Skin of body (tissue), 2 donors: ENCODE results near the gene PADI1. TPM values are rescaled to one million over a fixed set of nuclear protein-coding genes. Genes with fewer than 3 reads are reported as not detected.
A peak's percentile ranks its signal among the peaks of the same experiment; 100 is the strongest.

Experiments
- DNase-seq: peaks from one replicate; lab custom pipeline; 2025; lab: John Stamatoyannopoulos, UW
- total RNA-seq: library from RNA; depleted of rRNA; stranded (reverse); fragments of >200 nt; gene quantifications from one replicate; pipeline ENCODE4 v1.2.3, GENCODE V29; 2014

Gene PADI1
- total RNA-seq, 1 donor from 2014 or later, result 11.7 TPM

- no peak for DNase-seq
These were observed 66.2 kb downstream of the PADI1 start for GRCh38 chr1:17270891-17271765.

GRCh38 chr1:17272066-17272465, 67.1 kb downstream of the PADI1 start:
- no peak for DNase-seq

GRCh38 chr1:17272646-17273045, 67.7 kb downstream of the PADI1 start:
- DNase-seq, result no peak

GRCh38 chr1:17273096-17273495, 68.2 kb downstream of the PADI1 start:
- DNase-seq, result no peak

- DNase-seq, result no peak
These were observed 69.5 kb downstream of the PADI1 start for GRCh38 chr1:17274186-17275170.

DNA sequence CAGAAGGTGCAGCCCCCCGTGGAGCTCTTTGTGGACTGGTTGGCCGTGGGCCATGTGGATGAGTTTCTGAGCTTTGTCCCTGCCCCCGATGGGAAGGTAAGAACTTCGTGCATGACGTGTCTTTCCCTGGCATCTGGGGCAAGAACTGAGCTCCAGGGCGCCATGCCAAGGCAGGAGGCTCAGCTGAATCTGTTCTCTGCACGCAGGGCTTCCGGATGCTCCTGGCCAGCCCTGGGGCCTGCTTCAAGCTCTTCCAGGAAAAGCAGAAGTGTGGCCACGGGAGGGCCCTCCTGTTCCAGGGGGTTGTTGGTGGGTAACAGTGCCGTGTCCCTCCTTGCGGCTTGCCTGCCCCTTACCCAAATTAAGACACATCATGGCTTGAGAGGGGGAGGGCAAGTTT, 71.6 kb downstream of the PADI1 start:
- DNase-seq, result no peak

DNA sequence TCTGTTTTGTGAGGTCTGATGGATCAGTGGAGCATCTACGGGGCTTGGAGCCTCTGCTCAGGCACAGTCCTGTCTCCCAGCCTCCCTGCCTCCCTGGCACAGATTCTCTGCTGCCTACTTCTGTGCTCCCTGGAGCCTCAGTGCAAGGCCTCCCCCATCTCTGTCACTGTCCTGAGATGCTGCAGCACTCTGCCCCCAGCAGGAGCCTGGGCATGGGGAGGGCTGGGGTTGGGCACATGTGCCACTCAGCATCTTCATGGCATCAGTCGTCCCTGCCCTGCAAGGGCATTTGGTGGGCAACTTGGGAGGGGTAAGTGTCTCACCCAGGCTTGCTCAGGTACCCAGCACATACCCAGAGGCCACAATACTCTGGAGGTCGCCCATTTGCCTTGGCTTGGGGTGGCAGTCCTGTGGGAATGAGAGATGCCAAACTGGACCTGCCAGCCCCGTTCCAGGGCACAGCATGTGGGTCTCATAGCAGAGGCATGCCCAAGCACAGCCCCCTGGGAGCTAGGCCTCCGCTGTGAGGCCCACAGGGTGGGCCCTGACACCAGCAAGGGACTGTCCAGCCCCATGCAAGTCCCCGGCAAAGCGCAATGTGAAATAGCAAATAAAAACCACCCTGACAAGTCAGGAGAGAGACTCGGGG, 72.7 kb downstream of the PADI1 start:
- no peak for DNase-seq

DNA sequence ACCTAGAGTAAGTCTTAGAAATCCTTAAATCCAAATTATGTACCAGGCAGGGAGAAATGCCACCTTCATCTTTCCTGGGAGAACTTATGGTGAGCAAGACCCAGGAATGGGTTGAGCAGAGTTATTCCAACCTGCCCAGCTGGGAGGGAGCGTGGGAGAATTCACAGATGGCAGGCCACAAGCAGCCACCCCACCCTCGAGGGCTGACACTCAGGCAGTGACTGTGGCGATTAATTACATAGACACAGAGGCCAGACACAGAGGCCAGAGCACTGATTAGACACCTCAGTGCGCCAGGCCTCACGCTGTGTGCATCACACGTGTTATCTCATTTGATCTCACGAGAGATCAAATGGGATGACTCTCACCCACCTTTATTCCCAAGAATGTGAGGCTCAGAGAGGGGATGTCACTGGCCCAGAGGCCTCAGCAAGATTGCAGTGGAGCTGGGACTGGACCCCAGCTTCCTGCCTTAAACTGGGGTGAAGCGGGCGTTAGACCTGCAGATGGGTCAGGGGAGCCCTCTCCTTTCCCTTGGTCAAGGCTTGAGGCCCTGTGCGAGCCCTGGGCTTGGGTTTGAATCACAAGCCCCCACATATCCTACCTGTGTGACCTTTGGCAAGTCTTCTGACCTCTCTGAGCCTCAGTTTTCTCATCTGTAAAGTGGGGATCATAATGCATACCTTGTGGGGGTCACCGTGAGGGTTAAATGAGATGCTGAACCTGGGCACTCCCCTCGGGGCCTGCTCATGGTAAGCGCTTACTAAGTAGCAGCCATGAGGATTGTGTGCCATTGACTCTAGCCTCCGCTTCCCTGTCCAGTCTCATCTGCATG, 74.3 kb downstream of the PADI1 start:
- no peak for DNase-seq

- no peak for DNase-seq
These were observed 75.5 kb downstream of the PADI1 start for GRCh38 chr1:17280436-17280835.

GRCh38 chr1:17280894-17281293, 76.0 kb downstream of the PADI1 start:
- no peak for DNase-seq

- no peak for DNase-seq
These were observed 76.8 kb downstream of the PADI1 start for GRCh38 chr1:17281775-17282181.

DNA sequence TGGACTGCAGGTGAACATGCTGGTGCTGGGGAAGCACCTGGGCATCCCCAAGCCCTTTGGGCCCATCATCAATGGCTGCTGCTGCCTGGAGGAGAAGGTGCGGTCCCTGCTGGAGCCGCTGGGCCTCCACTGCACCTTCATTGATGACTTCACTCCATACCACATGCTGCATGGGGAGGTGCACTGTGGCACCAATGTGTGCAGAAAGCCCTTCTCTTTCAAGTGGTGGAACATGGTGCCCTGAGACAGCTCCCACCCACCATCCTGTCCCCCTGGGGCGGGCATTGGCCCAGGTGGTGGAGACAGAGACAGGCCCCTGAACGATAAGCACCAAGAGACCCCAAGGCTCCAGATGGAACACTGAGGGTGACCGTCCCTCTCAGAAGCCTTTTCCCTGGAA, 77.9 kb downstream of the PADI1 start:
- no peak for DNase-seq

DNA sequence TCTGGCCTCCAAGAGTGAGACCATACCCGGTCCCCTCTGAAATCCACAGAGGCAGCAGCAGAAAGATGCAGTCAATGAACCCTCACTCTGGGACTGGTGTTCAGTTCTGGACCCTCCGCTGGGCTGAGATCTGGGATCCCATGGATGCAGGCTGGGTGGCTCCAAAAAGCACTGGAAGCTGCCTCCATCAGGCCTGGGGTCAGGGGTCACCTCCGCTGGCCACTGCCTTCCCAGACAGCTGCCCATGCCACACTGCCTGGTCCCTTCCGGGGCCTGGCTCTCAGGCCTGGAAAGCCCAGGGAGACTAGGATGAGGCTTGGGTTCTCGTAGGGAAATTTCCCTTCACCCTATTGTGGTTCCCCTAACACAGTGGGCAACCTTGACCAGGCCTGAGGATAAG, 81.7 kb downstream of the PADI1 start:
- no peak for DNase-seq

- no peak for DNase-seq
These were observed 82.3 kb downstream of the PADI1 start for GRCh38 chr1:17287130-17287776.

GRCh38 chr1:17289721-17290120, 84.8 kb downstream of the PADI1 start:
- DNase-seq, result peak; percentile 10

GRCh38 chr1:17290553-17290952, 85.6 kb downstream of the PADI1 start:
- no peak for DNase-seq

DNA sequence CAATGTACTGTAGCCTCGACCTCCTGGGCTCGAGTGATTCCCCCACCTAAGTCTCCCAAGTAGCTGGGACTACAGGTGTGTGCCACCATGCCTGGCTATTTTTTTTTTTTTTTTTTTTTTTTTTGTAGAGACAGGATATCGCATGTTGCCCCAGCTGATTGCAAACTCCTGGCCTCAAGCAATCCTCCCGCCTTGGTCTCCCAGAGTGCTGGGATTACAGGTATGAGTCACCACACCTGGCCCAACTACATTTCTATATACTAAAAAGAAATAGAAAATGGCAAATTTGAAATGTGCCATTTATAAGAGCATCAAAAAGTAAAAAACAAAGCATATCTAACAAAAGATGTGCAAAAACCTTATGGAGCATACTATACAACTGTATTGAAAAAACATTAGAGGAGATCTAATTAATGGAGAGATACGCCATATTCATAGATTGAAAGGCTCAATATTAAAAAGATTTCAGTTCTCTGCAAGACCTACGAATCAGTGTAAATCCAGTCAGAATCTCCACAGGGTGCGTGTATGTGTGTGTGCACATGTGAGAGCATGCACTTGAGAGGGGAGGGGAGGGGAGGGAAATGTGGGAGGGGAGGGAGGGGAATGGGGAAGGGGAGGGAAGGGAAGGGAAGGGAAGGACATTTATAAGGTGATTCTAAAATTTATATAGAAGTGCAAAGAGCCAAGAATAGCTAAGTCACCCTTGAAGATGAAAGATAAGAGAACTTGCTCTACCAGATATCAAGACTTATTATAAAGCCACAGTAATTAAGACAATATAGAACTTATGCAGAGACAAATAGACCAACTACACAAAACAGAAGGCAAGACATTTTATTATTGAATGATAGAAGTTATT, 87.6 kb downstream of the PADI1 start:
- DNase-seq, result no peak

- no peak for DNase-seq
These were observed 88.9 kb downstream of the PADI1 start for GRCh38 chr1:17293681-17294425.

GRCh38 chr1:17295292-17295691, 90.4 kb downstream of the PADI1 start:
- DNase-seq, result no peak
